CD4-positive, alpha-beta T cell (primary cell): ENCODE data around the gene SLC30A9. TPM values are rescaled to one million over a fixed set of nuclear protein-coding genes. Genes with fewer than 3 reads are reported as not detected.

Experiments
- ATAC-seq: fragments of 200-7000 bp; cut with Tn5 transposase; one replicate; pipeline ENCODE4 v1.10.0; 2022; ENCODE audit warnings: mild to moderate bottlenecking; ENCODE audit not compliant: poor library complexity
- CTCF ChIA-PET: fragments of 350-600 bp; sonication (Branson Sonifier 250); formaldehyde crosslinking; loops from one replicate; lab custom pipeline; 2021; ENCODE audit warnings: antibody characterized with exemption, inconsistent platforms; lab: Charles Lee
- POLR2A ChIA-PET: fragments of 350-600 bp; sonication (Branson Sonifier 250); formaldehyde crosslinking; loops from one replicate; lab custom pipeline; 2021; ENCODE audit warnings: antibody characterized with exemption, inconsistent platforms; lab: Charles Lee
- DNase-seq, 14 experiments: peaks; one replicate each; pipeline ENCODE4 v3.0.0-alpha.2; 2013 to 2020; ENCODE audit warnings: mixed read lengths in 2 of 14
- H3K27ac ChIP-seq, 2 donors: one replicate each; pipeline versions ENCODE4 v1.5.1 to v1.7.0; 2013; ENCODE audit warnings: low read length in 2 of 2, low read depth in 1 of 2, mild to moderate bottlenecking in 1 of 2
- H3K27me3 ChIP-seq, 2 experiments: 1 replicate in 1 of 2; 2 replicates in 1 of 2; pipeline versions ENCODE4 v1.6.1 to v1.7.0; 2013; ENCODE audit warnings: low read length in 2 of 2, control low read depth in 1 of 2, mild to moderate bottlenecking in 1 of 2, moderate library complexity in 1 of 2; ENCODE audit not compliant: insufficient read depth in 2 of 2, control insufficient read depth in 1 of 2
- H3K36me3 ChIP-seq: one replicate; pipeline ENCODE4 v1.6.1; 2013; ENCODE audit warnings: low read length, control low read depth; ENCODE audit not compliant: insufficient read depth
- H3K4me1 ChIP-seq: one replicate; pipeline ENCODE4 v1.6.1; 2013; ENCODE audit warnings: low read length, control low read depth; ENCODE audit not compliant: insufficient read depth
- H3K4me3 ChIP-seq: one replicate; pipeline ENCODE4 v1.5.1; 2013; ENCODE audit warnings: mild to moderate bottlenecking, low read length, moderate library complexity
- H3K9me3 ChIP-seq, 2 experiments: 1 replicate in 1 of 2; 2 replicates in 1 of 2; pipeline versions ENCODE4 v1.6.1 to v1.7.0; 2013; ENCODE audit warnings: low read length in 2 of 2, mild to moderate bottlenecking in 2 of 2, control low read depth in 1 of 2, moderate library complexity in 1 of 2; ENCODE audit not compliant: control insufficient read depth in 1 of 2, insufficient read depth in 1 of 2
- H3K27ac Mint-ChIP-seq: one replicate; pipeline ENCODE4 v1.8.0; 2020; ENCODE audit warnings: mixed read lengths
- H3K27me3 Mint-ChIP-seq: one replicate; pipeline ENCODE4 v1.8.0; 2021; ENCODE audit warnings: mixed read lengths
- H3K36me3 Mint-ChIP-seq: one replicate; pipeline ENCODE4 v1.8.0; 2021; ENCODE audit warnings: low read depth, mixed read lengths
- H3K4me1 Mint-ChIP-seq: one replicate; pipeline ENCODE4 v1.8.0; 2021; ENCODE audit warnings: low read depth, mixed read lengths
- H3K4me3 Mint-ChIP-seq: one replicate; pipeline ENCODE4 v1.8.0; 2020; ENCODE audit warnings: mild to moderate bottlenecking, mixed read lengths
- H3K9me3 Mint-ChIP-seq: one replicate; pipeline ENCODE4 v1.8.0; 2020; ENCODE audit warnings: mixed read lengths
- CTCF ChIP-seq: fragments of 200-600 bp; IDR thresholded peaks from one replicate; pipeline ENCODE4 v1.8.0; 2022; ENCODE audit warnings: antibody characterized with exemption, mild to moderate bottlenecking
- intact Hi-C, 2 experiments: fragments of 100-400 bp; cut with DNase I in 1 of 2; cut with micrococcal nuclease in 1 of 2; formaldehyde crosslinking; loops; one replicate each; pipeline versions ENCODE4 v1.15.1 to v1.9.0; 2023 to 2025; cut with DNase I, micrococcal nuclease
- total RNA-seq, 174 experiments: library from RNA in 2 of 174; stranded (reverse) in 2 of 174; gene quantifications; one replicate each; pipeline ENCODE4 v1.2.3 and lab custom pipeline; 2021 to 2026

The SLC30A9 gene
- total RNA-seq, 2 experiments from 2014 or later = 18.2 to 20.4 TPM

DNA sequence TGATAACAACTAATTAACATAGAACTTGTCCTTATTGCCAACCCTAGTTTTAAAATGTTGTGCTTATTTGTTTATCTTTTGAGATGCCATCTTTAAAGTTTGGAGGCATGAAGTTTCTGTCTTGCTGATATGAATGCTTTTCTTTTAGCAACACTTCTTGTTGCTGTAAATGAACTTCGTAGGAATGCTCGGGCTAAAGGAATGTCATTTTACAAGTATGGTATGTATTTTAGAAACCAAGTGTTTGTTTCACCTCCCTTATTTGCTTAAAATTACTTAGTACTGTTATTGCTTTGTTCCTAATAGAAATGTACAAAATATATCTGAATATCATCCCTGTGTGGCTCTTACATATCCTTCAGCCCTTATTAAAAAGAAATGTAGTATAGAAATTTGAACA lies 76.1 kb downstream of the SLC30A9 start:
- ATAC-seq = no peak
- Histone ChIP-seq H3K4me3 (no peak overlapping the region), H3K4me1 (no peaks in the 10 kb centered on the region), H3K27ac (no peak overlapping the region), H3K9me3 (no peaks in the 10 kb centered on the region), H3K27me3 (no peaks in the 10 kb centered on the region), H3K36me3 (peaks cover 27% of the 10 kb centered on the region)
- no peaks in the 10 kb centered on the region for H3K27me3 Mint-ChIP-seq
- no peak for TF ChIP-seq CTCF
- intact Hi-C loops = no loop called here
- ChIA-PET POLR2A (no interaction called here), CTCF (no interaction called here)
- no peaks in the 10 kb centered on the region for H3K4me1 Mint-ChIP-seq
- no peak overlapping the region for H3K4me3 Mint-ChIP-seq
- no peaks in the 10 kb centered on the region for H3K9me3 Mint-ChIP-seq
- DNase-seq = no peak
- no peak overlapping the region for H3K27ac Mint-ChIP-seq
- H3K36me3 Mint-ChIP-seq = peaks cover 69% of the 10 kb centered on the region

- Histone ChIP-seq H3K27me3 (no peaks in the 10 kb centered on the region), H3K27ac (no peak overlapping the region), H3K4me1 (no peaks in the 10 kb centered on the region), H3K4me3 (no peak overlapping the region), H3K36me3 (peaks cover 29% of the 10 kb centered on the region), H3K9me3 (no peaks in the 10 kb centered on the region)
- ChIA-PET POLR2A (no interaction called here), CTCF (no interaction called here)
- DNase-seq (no peak), ATAC-seq (no peak)
- Mint-ChIP-seq H3K27ac (no peak overlapping the region), H3K4me3 (no peak overlapping the region), H3K4me1 (no peaks in the 10 kb centered on the region), H3K9me3 (no peaks in the 10 kb centered on the region), H3K27me3 (no peaks in the 10 kb centered on the region), H3K36me3 (peaks cover 74% of the 10 kb centered on the region)
- no peak for TF ChIP-seq CTCF
- intact Hi-C loops = no loop called here
These were observed 76.9 kb downstream of the SLC30A9 start for GRCh38 chr4:42067264-42067663.

DNA sequence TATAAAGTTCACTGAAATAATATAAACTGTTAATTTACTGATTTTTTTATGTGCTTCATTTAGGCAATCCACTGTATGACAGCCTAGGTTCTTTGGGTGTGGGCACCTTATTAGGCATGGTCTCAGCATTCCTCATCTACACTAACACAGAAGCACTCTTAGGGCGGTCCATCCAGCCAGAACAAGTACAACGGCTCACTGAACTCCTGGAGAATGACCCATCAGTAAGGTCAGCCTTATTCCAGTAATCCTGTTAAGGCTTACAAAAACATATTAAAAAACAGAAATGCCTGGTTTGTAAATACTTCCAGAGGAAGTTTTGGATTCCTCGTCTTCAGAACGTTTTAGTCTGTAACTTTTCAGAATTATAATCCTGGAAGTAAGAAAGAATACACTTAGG lies 80.1 kb downstream of the SLC30A9 start:
- H3K27ac Mint-ChIP-seq = no peak overlapping the region
- no peak overlapping the region for H3K4me3 ChIP-seq
- ATAC-seq = no peak
- H3K4me3 Mint-ChIP-seq = no peak overlapping the region
- no peak for TF ChIP-seq CTCF
- peaks cover 70% of the 10 kb centered on the region for H3K36me3 Mint-ChIP-seq
- POLR2A ChIA-PET = no interaction called here
- no peaks in the 10 kb centered on the region for H3K9me3 Mint-ChIP-seq
- intact Hi-C loops = no loop called here
- no peaks in the 10 kb centered on the region for H3K4me1 ChIP-seq
- H3K27me3 Mint-ChIP-seq = no peaks in the 10 kb centered on the region
- no peaks in the 10 kb centered on the region for H3K9me3 ChIP-seq
- peaks cover 13% of the 10 kb centered on the region for H3K36me3 ChIP-seq
- H3K4me1 Mint-ChIP-seq = no peaks in the 10 kb centered on the region
- H3K27ac ChIP-seq = no peak overlapping the region
- H3K27me3 ChIP-seq = no peaks in the 10 kb centered on the region
- no peak for DNase-seq
- CTCF ChIA-PET = no interaction called here
